HK-2 (cell line): ENCODE data around the gene BET1.

ENCODE experiments used
- DNase-seq: peaks from one replicate; pipeline ENCODE4 v3.0.0-alpha.2; 2018; ENCODE audit not compliant: unreplicated experiment

BET1 gene

DNA sequence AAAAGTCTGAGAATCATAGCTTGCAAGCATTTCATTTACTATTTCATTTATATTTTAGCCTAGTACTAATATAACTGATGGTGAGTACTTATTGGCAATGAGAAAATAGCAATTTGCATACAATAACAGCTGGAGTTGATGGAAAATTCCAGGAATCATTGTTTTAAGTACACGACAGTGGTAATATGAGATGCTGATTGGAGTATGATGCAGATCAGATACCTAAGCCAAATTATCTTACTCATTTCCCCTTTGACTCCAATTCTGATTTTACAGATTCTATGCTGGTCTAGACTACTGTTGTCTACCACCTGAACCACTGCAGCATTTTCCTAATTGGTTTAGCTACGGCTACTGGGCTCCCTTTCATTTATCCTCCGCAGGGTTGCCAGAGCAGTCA, 45.9 kb downstream of the BET1 start:
- no peak for DNase-seq

DNA sequence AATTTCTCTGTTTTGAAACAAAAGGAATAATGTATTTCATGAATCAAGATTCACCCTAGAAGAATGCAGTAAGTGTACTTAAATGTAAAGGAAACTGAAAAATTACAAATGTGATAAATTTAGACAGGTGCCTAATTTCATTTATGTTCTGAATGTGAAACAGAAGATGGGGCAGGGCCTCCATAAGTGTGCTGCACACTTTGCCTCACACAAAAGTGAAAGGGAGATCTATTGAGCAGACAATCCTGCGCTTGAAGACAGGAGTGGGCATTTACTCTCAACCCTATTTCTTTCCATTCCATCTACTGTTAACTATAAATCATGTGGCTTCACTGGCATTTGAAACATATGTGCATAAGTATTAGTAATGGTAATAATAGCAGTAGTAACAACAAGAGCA, 46.4 kb downstream of the BET1 start:
- DNase-seq: no peak

DNA sequence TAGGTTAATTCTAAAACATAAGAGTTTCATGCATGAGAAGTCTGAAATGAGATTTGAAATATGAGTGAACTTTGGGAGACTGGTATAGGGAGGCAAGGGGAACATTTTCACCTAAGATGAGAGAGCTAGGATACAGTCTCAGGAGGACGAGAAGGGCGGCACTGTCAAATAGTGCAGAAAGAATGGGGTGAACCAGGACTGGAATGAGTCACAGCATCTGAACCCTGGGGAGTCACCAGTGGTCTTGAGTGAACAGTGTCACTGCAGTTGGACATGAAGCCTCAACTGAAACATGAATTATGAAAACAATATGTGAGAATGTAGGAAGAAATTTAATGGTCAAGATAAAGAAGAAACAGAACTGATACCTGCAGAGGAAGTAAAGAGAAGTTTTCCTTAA, 48.9 kb downstream of the BET1 start:
- no peak for DNase-seq

DNA sequence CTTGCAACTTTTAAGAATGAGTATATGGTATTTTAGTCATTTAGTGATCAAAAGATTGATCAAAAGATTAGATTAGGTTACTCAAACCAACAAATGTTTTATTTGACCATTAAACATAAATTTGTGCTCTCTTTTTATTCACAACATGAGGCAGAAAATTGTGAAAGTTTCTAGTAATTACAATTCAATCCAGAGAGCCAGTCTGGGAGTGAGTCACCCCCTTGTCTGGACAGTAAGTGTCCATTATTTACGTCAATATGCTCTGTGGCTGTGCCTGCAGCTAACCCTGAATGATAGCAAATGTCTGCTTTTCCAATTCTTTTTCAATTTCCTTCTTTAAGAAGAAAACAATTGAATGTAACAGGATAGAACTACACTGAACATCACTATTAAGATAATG, 54.7 kb downstream of the BET1 start:
- no peak for DNase-seq

DNA sequence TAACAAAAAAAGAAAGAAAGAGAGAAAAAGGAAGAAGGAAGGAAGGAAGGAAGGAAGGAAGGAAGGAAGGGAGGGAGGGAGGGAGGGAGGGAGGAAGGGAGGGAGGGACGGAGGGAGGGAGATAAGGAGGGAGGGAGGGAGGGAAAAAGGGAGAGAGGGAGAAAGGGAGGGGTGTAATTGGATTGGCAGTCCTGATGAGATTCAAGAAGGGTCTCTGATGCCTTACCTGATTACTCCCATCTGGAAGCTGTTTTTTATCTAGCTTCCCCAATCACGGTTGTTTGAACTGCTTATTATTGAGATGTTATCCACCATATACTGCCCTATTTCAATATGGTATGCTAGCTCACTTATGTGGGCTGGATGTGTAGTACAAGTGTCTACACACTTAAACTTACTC, 55.3 kb downstream of the BET1 start:
- DNase-seq: no peak

DNA sequence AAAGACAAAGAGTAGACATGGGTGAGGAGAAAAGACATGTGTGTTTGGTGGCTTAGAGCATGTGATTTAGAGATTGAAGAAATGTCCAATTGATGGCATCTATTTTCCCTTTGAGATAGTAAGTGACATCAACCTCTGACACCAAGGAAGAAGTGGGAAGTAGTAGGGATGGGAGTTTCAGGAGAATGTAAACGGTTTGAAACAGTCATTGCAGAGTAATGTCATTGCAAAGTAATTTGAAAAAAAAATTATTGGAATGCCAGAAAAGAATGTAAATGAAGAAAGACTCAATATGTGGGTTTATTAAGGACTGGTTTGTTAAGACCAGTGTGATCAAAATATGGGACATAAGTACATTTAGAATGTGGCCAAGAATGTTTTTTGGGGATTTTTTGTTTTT, 56.0 kb downstream of the BET1 start:
- DNase-seq: no peak

DNA sequence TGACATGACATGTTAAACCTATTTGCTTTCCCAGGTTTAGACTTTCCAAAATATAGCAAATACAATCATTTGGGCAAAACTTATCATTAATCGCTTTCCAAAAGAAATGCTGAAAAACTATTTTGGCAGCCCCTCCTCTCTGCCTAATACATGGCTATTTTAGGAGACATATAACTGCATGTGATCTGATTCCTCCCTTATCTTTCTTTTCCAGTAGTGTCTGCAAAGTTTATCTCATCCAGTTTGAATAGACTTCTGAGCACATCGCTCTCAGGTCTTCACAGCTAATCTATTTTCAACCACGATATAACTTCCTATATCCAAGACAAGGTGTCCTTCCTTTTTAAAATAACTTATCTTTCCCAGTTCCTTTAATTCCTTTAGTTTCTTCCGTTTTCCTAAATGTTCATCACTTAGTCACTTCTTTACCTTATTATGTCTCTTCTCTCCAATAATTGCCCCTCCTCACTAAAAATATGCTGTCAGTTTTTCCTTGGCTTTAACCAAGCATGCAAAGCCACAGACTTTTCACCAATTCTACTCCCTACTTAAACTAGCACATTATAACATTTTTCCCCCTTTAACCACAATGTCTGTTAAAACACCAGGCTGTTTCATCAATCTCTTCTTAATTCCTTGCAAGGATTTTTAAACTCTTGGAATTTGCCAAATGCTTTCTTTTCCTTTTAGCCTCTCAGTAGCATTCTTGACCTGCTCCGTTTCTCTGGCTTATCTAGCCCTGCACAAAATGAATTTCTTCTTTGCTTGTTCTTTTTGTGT, 58.2 kb downstream of the BET1 start:
- DNase-seq: no peak

DNA sequence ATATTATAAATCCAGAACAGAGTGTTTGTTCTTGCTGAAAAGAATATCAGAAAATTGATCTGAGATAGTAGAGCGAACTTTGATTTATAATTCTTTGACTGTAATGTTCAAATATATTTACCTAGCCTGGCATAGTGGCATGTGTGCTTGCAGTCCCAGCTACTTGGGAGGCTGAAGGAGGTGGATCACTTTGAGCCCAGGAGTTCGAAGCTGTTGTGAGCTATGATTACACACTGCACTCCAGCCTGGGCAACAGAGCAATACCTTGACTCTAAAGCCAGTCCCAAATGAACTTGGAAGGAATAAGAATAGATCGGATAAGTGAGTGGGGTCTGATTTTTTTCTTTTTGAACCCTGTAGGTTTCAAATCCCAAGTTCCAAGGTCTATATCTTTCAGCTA, 59.1 kb downstream of the BET1 start:
- DNase-seq: no peak

DNA sequence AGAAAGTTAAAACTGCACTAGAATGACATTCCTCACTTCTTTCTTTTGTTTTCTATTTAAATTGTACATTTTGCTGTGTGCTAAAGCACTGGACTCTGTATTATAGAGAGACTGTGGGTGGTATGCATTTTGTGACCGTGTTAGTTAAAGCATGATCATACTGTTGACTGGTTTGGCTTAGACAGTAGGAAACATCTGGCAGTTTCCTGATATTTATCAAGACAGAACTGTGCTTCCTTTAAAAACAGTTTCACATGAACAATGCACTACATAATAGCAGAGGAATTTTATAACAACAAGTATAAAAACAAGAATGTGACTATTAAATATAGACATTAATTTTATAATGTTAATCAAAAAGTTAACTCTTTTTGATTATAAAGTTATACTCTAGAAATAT, 59.5 kb downstream of the BET1 start:
- no peak for DNase-seq

DNA sequence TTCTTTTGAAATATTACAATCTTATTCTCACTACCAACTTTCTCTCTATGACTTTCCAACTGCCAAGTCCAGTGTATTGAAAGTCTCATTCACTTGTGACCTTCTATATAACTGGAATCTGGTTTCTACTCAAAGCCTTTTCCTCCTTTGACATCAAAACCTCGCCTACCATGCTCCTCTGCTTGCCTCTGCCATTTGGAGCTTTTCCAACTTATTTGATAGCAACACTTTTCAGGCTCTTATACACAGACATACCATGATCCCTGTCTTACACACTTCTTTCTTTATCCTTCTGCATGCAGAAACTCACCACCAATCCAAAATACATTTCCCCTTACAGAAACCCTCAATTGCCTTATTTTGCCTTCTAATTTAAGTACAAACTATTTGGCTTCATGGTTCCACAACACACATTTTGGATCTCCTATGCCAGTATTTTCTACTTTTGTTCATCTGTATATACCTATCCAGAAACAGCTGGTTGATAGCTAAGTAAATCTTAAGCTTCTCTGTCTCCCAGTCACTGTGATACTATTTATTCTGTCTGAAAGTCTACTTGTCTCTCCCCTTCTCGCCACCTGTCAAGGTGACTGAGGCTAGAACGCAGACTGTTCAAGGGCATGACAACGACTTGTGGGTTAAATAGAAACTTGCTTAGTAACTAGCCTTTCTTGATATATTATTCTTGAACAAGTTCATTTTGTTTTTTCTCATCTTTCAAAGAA, 60.2 kb downstream of the BET1 start:
- no peak for DNase-seq
